DMS114 treated with DMSO at 0.1 percent for 48 hours (cell line): ENCODE data around the gene ANKH.

Source experiments
- DNase-seq: peaks from one replicate; lab custom pipeline; 2025; ENCODE audit not compliant: unreplicated experiment; lab: John Stamatoyannopoulos, UW

ANKH gene

DNA sequence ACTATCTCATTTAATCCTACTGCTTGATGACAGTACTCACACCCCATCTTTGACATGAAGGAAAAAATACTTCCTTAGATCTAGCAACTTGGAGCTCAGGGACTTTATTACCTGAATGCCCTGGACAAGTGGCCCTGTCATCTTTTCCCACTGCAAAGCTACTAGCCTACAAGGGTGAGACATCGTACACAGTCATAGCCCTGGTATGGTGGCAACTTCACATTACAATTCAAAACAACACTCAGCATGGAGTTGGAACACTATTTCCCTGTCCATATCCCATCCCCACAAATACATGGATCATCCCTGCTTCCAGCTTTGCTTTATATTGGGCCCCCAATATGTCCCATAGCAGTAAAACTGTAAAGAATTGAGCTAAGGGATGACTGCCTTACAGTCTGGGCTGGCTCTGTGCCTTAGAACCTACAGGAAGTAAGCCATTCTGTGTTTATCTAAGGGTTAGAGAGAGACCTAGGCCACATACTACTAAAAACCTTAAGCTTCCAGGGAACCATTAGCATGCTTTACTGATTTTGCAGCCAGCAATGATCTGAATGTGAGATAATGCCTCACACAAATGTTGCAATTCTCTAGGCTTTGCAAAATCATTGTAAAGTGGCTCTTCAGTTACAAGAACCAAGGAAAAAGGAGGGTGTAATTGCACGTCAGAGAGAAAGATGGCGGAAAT lies 151.2 kb downstream of the ANKH start:
- DNase-seq: no peak

DNA sequence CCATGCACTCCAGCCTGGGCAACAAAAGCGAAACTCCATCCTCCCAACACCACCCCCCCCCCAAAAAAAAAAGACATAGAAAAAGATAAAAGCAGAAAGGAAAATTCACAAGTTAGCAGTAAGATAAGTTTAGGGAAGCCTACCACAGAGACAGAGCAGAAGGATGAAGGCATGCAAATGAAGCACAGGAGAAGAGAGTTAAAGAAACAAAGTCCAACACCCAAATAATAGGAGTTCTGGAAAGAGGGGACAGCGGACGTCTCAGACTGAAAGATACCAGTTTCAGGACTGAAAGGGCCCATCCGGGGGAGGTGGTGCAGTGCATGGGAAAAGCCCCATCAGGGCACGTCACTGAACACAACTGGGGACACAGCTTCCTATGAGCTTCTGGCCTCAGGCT lies 152.8 kb downstream of the ANKH start:
- DNase-seq: no peak

DNA sequence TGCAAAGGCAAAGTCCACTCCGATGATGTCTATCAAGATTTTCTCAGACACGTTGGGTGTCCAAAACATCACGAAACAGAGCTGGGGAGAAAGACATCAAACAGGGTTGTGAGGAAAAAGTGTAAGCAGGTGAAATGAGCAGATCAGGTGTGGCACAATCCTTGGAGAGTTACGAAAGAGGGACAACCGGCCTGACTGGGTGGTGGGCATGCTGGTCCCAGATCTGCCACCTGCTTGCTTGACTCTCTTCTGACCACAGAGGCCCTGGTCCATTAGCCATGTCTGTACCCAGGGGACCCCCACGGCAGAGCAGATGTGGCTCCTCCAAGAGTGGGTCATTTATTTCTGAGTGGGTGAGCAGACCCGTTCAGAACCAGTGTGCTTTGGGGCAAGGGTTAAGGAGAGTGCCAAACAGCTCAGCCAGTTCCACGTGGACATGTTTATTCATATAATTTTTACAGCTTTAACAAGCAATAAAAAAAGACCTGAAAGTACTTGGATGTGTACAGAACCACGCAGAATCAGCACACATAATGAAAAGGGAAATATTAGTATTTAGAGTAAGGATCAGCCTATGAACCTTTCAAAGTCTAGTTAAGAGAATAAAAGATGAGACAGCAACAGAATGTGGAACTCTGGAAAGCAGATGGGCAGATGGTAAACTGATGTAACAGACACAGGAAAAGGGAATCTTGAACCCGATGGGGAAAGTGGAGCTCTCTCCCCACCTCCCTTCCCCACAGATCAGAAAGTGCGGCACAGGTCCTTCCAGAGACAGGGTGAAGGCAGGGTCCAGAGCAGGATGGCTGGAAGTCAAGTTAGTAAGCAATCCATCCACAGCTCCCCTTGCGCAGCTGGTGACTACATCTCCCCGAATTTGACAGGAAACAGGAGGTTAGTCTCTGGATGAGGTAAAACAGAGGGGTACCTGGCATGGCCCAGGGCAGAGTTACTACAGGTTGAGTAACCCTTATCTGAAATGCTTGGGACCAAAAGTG lies 154.5 kb downstream of the ANKH start:
- DNase-seq: no peak

DNA sequence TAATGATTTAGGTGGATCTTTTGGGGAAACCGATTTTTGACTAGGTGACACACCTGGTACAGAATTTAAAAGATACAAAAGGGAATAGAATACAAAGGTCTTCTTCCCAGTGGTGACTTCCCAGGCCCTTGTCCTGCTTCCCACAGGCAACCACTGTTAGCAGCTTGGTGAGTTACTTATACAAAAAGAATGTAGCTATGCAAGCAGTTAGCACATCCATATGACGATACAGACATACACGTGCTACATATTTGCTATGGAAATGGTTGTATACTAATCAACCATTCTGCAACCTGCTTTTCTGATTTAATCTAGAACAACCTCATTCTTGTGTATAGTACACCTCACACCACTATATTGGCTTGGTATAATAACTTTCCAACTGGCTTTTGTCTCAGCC lies 156.1 kb downstream of the ANKH start:
- no peak for DNase-seq

DNA sequence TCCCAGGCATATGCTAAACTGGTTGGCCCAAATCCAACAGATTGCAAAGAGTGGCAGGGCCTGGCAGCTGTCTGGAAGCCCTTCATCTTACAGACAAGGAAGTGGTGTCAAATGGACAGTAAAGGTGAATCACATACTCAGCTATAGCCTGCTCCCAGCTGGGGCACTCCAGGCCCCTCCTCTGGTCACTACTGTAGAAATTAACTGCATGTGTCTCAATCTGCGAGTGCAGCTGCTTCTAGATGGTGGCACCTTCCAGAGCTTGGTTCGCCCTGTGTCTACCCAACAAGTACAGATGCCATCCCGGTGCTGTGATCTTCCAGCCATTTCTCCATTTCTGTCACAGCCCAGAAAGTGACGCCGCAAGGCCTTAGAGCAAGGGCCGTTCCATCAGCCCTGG lies 156.9 kb downstream of the ANKH start:
- no peak for DNase-seq

DNA sequence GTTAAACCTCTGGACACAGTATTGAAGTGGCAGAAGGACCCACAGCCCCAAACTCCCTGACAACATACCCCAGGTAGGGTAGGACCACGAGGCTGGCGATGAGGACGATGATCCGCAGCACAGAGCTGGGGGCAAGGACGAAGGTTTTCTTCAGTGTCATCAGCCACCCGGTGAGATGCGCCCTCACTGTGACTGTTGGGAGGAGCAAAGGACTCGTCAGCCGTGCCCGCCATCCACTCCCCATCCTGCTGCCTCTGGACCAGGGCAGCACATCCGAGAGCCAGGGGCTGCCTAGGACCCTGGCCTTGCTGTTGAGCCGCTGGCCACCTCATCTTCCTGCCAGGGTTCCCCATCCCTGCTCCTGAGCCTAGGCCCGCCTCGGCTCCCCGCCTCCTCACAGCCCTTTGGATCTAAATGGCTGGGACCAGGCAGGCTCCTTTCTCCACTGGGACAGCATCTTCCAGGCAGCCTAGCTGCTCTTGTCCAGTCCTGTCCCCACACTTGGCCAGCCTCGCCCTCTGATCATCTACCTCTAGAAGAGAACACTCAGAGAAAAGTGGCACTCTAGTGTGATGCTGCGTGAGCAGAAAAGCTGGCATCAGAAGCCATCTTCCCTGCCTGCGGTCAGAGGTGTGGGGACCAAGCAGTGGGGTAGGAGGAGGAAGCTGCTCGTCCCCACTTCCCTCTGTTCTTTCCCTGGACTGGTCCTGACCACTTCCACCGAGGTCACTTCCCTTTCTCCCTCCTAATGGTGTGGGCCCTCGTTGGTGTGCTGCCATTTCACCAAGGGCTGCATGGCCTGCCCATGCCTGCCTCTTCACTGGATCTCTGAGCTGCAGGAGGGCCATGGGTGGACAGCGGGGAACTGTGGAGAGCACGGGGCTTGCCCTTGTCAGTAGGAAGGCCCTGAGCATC lies 157.8 kb downstream of the ANKH start:
- DNase-seq: no peak

DNA sequence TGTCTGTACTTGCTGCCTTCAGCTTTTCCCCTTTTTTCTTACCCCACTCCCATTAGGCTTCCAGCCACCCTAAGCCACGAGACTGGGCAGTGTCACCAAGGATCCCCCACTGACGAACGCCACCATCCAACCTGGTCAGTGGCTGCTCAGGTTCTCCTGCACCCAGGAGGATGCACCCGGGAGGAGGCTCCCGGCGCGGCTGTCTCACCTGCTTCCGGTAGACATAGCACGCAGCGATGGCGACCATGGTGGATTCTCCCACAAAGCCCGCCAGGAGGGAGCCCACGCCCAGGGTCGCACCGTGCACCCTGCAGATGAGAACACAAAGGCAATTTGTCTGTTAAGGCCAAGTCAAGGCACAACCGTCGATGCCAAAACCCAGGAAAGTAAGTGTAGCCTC lies 158.9 kb downstream of the ANKH start:
- DNase-seq: no peak

DNA sequence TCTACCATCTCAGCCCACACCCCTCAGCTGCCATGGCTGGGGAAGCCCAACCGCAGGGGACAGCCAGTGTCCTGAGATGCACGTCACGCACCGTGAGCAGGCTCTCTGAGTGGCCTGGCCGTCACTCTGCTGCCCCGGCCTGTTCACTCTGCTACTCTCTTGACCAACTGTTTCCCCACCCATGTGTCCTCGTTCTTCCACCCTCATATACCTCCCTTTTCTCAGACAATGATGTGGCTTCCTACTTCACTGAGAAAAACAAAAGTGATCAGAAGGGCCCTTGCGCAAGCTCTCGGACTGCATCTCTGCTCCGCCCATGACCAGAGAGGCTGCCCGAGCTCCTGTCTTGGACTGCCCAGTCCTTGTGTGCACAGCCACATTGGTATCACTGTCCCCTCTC lies 159.4 kb downstream of the ANKH start:
- DNase-seq: no peak

DNA sequence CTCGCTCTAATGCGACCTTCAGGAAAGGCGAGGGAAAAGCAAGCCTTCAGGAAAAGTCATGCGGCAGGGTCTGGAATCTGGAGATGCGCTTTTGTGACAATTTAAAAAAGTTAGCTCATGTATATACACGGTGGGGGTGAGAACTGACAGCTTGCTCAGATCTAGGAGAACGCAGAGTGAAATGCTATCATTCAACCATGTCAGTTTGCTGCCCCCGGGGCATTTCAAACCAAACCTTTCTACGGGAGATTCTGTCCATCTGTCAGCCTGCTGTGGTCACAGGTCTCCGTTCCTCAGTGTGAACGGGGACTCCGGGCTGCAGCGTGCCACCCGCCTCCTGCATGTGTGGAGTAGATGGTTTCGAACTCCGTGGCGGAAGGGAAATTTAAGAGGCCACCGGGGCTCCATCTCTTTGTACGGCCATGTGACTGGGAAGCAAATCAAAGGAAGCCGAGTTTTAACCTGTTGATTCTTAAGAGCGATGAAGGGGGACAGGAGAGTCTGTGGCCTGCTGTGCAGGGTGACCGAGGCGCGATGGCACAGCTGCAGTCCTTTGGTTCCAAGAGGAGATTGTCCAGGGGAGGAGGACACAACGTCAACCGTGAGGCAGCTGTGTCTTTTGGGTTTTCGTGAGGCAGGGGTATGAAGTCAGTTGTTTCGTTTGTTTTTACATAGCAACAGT lies 161.1 kb downstream of the ANKH start:
- DNase-seq: no peak

DNA sequence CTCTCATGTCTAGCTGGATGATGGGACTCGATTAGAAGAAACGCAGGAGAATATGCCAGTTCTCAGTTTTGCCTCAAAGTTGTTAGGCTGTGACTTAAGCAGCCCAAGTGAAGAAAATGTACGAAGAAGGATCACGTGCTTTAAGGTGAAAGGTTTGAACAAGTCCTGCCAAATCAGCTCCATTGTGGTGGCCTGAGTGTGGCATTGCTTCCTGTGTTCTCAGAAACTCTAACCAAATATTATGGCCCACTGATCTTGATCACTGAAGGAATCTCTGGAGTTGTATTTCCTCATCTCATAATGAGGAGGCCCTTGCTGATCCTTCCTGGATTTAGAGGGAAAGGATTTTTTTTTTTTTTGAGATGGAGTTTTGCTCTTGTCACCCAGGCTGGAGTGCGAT lies 163.0 kb downstream of the ANKH start:
- DNase-seq: no peak

DNA sequence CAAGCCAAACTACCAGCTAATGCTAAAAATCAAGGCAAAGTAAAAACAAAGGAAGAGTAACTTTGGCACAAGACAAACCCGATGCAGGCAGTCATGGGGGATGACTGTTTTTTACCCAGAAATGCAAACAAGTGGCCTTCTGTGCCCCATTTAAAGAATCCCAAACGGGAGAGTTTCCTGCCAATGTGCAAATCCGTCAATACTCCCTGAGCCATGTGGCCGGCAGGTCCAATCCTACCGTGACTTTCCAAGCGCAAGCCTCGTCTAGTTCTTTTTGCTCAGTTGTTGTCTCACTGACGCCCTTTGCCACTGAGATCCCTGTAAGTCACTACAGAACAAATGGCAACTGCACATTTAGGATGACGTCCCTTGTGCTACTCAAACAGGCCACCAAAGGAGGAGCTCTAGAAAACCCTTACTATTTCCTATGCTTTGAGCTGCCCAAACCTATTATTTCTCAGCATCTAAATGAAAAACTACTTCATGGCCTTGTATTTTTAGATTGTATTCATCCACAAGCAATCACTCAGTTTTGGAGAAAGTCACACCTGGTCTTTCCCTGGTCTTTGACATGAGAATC lies 163.7 kb downstream of the ANKH start:
- DNase-seq: no peak

DNA sequence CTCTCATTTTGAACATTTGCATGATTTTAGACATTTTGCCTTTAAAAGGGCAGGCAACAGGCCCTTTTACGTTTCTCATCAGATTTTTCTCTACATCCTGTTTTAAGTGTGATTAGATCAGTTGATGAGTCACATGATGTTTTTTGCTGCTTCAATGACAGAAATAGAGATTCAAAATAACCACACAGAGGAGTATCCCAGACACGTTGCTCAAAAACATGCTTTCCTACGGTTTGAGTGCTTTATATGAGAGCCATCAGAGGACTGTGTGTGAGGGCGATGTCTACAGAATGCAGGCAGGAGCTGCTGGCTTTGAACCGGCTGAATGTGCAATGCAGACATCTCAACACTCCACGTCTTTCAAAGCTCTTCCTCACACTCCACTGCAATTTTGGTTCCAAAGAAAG lies 165.0 kb downstream of the ANKH start:
- DNase-seq: no peak

DNA sequence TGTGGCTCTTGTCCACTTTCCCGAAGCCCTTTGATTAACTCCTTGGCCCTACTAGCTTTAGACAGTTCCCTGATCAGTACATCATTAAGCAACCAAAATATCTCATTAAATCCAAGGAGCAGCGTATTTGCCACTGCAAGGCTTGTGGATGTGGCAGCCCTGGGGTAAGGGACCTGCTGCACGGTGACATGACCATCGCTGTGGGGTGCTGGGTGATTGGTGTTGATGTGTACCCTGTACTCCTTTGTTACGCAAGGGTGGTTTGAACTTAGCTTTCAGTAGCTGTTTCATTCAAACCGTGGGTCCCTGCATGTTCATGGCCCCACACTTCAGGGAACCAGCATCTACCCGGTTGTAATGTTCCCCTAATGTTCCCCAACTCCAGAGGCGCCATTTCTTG lies 166.0 kb downstream of the ANKH start:
- no peak for DNase-seq

DNA sequence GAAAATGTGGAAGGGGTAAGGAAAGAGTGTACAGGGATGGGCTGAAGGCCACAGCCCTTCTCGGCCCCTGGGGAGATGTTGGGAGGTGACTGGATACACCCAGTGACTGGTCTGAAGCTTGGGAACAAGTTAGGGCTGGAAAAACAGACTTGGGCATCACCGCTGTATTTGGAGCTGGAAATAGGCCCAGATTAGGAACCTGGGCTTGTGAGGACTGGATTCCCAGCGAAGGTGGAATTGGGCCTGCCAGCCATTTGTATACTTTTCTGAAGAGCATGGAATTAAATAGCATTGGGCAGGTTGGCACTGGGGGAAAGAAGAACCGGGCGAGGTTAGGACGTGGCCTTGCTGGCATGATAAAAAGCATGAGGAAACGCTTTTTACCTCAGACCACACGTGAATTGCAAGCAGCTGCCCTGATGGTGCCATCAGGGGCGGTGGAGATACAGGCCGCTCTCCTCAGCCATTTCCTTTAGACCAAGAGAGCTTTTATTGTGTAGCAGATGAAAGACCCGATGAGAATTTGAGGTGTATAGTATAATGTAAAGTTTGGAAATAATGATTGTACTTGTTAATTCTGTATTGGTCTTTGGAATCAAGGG lies 169.2 kb downstream of the ANKH start:
- DNase-seq: no peak

DNA sequence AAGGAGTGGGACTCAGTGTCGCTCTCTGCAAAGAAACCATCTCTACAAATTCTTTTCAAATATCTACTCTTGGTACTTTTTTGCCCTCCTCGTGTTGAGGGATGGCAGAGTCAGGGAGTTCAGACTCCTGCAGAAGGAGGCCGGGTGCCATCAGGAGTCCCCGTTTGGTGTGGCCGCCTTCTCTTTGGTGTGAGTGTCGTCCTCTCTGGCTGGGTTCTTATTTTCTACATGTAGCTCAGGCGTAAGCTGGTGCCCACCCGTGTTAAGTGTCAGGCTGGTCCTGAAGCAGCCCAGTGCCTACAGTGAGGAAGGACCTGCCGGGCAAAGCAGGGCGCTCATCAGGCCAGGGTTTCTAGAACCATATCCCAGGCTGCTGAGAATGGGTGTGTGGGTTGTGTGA lies 170.0 kb downstream of the ANKH start:
- no peak for DNase-seq

DNA sequence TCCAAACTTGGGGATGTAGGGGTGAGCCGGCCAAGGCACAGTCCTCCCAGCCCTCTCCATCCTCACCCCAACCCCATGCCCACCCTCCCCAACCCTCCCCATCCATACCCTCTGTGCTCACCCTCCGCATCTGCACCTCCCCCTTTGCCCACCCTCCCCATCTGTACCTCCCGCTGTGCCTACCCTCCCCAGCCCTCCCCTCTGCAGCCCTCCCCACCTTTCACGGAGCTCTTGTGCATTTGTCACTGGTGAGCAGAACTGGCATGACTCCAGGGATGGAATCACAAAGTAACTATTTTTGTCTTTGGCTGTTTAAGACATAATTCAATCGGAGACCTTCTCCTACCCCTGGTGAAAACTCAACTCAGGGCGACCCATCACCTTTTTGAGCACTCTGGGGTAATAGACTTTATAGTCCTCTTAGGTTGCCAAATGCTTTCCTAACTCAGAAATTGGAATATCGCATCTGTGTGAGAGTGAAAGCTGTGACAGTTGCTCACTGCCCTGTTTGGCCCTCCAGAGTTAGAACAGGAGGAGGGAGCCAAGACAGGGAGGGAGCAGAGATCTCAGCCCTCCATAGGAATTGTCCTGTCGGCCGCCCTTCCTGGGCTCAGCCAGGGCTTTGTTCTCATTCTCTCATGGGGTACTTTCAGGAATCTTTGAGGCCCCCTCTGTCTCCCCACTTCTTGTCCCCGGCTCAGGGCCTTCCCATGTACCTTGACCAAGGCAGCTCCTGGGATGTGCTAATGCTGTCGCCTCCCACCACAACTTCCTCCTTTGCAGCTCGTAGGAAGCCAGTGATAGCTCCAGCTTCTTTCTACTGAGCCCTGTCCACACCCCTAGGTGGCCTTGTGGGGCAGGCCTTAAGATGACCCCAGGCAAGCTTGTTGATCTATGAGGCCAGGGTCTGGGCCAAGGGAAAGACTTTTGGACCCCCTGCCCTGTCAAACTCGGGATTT lies 170.8 kb downstream of the ANKH start:
- DNase-seq: no peak

DNA sequence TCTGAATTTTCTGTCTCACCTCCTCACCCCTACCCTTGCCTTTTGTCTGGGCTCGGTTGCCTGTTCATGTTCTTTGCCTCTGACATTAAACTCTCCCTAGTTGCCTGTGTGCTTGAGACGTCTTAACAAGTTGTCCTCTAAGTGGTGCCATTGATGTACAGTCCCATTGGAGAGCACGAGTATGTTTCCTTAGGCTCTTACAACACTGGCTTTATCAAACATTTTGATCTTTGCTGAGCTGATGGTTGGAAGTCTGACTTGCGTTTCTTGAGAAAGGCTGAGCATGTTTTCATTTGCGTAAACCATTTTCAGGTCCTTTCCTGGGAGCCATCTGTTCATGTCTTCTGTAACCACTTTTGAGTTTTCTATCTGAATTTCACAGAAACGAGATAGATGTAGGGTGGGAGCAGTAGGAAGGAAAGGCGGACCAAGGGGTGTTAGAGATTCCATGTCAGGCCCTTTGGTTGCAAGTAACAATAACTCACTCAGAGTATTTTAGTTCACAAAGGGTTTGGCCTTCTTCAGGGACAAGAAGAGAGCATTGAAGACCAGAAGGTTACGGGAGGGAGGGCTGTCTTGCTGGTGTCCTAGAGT lies 171.7 kb downstream of the ANKH start:
- no peak for DNase-seq

DNA sequence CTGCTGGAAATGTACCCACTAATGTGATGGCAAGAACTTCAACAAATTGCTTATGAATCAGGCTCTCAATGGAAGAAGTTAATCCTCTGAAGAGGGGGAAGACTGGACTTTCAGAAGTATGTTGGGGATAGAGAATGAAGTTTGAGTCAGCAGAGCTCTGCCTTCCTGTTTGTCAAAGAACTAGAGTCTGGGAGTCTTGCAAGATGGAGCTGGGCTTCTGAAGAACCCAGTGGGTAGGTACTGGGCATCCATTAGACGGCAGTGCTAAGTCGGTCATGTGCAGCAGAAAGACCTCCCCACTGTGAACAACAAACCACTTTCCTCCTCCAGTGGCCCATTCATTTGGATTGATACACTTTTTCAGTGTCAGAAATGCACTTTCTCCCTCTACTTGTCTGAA lies 172.4 kb downstream of the ANKH start:
- no peak for DNase-seq
